Activated naive CD8-positive, alpha-beta T cell treated with anti-CD3 and anti-CD28 coated beads for 36 hours (primary cell): ENCODE results near the gene COL28A1. TPM values are rescaled to one million over a fixed set of nuclear protein-coding genes. Genes with fewer than 3 reads are reported as not detected.

Source experiments
- DNase-seq: peaks from one replicate; pipeline ENCODE4 v3.0.0; 2021
- H3K27ac Mint-ChIP-seq: one replicate; pipeline ENCODE4 v1.8.0; 2022; ENCODE audit warnings: mild to moderate bottlenecking, moderate library complexity, mixed read lengths
- H3K27me3 Mint-ChIP-seq: one replicate; pipeline ENCODE4 v1.8.0; 2022; ENCODE audit warnings: mild to moderate bottlenecking, mixed read lengths
- H3K36me3 Mint-ChIP-seq: one replicate; pipeline ENCODE4 v1.8.0; 2021; ENCODE audit warnings: mild to moderate bottlenecking, mixed read lengths
- H3K4me1 Mint-ChIP-seq: one replicate; pipeline ENCODE4 v1.8.0; 2021; ENCODE audit warnings: mixed read lengths
- H3K4me3 Mint-ChIP-seq: one replicate; pipeline ENCODE4 v1.8.0; 2022; ENCODE audit warnings: mild to moderate bottlenecking, moderate library complexity, mixed read lengths
- H3K9me3 Mint-ChIP-seq: one replicate; pipeline ENCODE4 v1.8.0; 2022; ENCODE audit warnings: mixed read lengths
- total RNA-seq, 2 experiments: library from RNA; stranded (reverse); gene quantifications; one replicate each; pipeline ENCODE4 v1.2.3, GENCODE V29; 2021

Gene COL28A1
- total RNA-seq, 2 experiments from 2014 or later: 0.04 TPM; not detected in 1

DNA sequence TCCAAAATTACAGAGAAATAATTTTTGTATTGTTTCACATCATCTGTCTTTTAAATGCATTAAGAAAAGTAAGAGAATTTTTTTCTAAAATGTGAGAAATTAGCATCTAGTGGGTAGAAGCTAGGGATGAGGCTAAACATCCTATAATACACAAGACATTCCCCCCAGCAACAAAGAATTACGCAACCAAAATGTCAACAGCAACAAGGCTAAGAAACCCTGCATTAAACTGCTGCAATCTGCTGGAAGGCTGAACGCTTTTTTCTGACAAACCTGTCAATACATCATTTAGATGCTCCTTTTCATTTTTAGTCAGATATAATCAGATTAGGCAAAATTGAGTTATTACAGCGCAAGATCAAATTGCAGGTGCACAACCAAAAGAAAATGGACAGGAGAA is 191.1 kb downstream of the COL28A1 start:
- Mint-ChIP-seq H3K27ac (no peak overlapping the region), H3K27me3 (peaks cover 6% of the 10 kb centered on the region), H3K4me1 (no peaks in the 10 kb centered on the region), H3K9me3 (no peaks in the 10 kb centered on the region), H3K36me3 (no peaks in the 10 kb centered on the region), H3K4me3 (no peak overlapping the region)
- DNase-seq: no peak

- H3K36me3 Mint-ChIP-seq: no peaks in the 10 kb centered on the region
- H3K4me1 Mint-ChIP-seq: no peaks in the 10 kb centered on the region
- H3K4me3 Mint-ChIP-seq: no peak overlapping the region
- no peaks in the 10 kb centered on the region for H3K27me3 Mint-ChIP-seq
- DNase-seq: no peak
- H3K27ac Mint-ChIP-seq: no peak overlapping the region
- H3K9me3 Mint-ChIP-seq: peaks cover 1% of the 10 kb centered on the region
These were observed 199.8 kb downstream of the COL28A1 start for GRCh38 chr7:7335909-7336308.

DNA sequence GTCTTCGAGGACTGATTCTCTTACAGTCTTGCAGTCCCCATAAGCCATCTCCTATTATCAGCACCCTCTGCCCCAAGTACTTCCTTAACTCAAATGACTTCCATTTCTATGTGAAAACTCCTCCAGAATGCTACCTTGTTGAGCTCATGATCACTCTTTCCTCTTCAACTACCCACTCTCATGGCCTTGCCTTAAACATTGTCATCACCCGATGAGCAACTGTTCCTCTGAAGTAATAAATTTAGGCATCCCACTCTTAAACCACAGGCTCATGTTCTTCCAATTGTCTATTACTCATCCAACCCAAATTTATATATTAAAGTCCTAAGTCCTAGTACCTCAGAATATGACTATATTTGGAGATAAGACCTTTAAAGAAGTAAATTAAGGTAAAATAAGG is 200.5 kb downstream of the COL28A1 start:
- Mint-ChIP-seq H3K4me1 (no peaks in the 10 kb centered on the region), H3K4me3 (no peak overlapping the region), H3K27ac (no peak overlapping the region), H3K9me3 (peaks cover 1% of the 10 kb centered on the region), H3K27me3 (no peaks in the 10 kb centered on the region), H3K36me3 (no peaks in the 10 kb centered on the region)
- no peak for DNase-seq

- no peaks in the 10 kb centered on the region for H3K36me3 Mint-ChIP-seq
- H3K4me3 Mint-ChIP-seq: no peak overlapping the region
- no peaks in the 10 kb centered on the region for H3K4me1 Mint-ChIP-seq
- no peak for DNase-seq
- H3K27me3 Mint-ChIP-seq: no peaks in the 10 kb centered on the region
- no peak overlapping the region for H3K27ac Mint-ChIP-seq
- peaks cover 1% of the 10 kb centered on the region for H3K9me3 Mint-ChIP-seq
These were observed 202.1 kb downstream of the COL28A1 start for GRCh38 chr7:7333610-7334009.

DNA sequence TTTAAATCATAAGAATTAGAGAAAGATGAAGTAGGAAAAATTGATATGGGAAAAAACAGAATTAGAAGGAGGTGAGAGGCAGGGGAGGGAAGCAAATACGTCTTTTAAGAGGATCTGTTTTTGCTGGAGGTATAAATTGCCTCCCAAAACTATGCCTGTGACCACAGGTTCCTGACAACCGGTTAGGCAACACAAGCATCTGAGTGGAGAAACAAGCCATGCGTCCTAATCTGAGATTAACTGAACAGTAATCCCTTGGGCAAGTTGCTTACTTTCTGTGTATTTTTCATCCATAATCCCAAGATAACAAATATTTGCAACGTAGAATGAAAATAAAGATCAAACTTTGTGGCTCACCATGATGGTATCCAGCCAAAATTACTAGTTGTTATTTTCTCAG is 204.2 kb downstream of the COL28A1 start:
- H3K36me3 Mint-ChIP-seq: no peaks in the 10 kb centered on the region
- no peak overlapping the region for H3K27ac Mint-ChIP-seq
- H3K4me1 Mint-ChIP-seq: no peaks in the 10 kb centered on the region
- DNase-seq: no peak
- no peak overlapping the region for H3K4me3 Mint-ChIP-seq
- H3K9me3 Mint-ChIP-seq: no peaks in the 10 kb centered on the region
- H3K27me3 Mint-ChIP-seq: peaks cover 3% of the 10 kb centered on the region

DNA sequence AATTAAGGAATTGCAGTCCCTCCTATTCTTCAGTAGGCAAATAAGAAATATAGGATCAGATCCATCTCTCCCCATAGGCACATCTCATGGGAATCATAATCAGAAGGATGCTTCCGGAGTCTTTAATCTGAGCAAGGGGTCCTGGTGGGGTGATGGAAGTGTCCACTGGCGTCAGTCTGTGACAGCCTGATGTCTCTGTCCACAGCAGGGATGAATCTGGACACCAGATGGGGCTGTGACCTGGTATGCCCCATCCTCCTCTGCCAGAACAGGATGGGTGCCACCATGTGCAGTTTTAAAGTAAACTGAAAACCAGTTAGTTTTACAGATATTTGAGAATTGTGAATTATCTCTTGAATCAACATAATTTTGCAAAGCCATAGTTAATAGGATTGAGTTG is 204.7 kb downstream of the COL28A1 start:
- H3K36me3 Mint-ChIP-seq: no peaks in the 10 kb centered on the region
- H3K4me1 Mint-ChIP-seq: no peaks in the 10 kb centered on the region
- H3K27me3 Mint-ChIP-seq: peaks cover 3% of the 10 kb centered on the region
- no peak overlapping the region for H3K4me3 Mint-ChIP-seq
- H3K27ac Mint-ChIP-seq: no peak overlapping the region
- no peaks in the 10 kb centered on the region for H3K9me3 Mint-ChIP-seq
- no peak for DNase-seq

DNA sequence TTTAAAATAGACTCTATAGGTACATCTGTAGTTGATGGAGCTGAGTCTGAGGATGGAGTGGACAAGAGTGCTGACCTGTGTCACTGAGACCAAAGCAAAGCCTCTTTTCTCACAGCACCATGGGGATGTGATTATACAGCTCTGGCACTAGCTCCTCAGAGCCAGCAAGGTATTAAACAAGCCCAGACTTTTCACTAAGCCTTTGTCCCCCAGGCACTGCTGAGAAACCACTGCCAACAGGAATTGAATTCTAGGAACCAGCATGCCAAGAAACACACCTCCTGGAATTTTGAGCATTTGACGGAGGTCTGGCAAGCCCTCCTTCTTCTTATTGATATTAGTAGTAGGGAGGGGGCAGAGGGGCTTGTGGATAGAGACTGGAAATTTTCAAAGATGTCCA is 206.3 kb downstream of the COL28A1 start:
- no peaks in the 10 kb centered on the region for H3K9me3 Mint-ChIP-seq
- peaks cover 3% of the 10 kb centered on the region for H3K27me3 Mint-ChIP-seq
- DNase-seq: no peak
- peaks cover 2% of the 10 kb centered on the region for H3K4me1 Mint-ChIP-seq
- H3K36me3 Mint-ChIP-seq: no peaks in the 10 kb centered on the region
- no peak overlapping the region for H3K27ac Mint-ChIP-seq
- no peak overlapping the region for H3K4me3 Mint-ChIP-seq

DNA sequence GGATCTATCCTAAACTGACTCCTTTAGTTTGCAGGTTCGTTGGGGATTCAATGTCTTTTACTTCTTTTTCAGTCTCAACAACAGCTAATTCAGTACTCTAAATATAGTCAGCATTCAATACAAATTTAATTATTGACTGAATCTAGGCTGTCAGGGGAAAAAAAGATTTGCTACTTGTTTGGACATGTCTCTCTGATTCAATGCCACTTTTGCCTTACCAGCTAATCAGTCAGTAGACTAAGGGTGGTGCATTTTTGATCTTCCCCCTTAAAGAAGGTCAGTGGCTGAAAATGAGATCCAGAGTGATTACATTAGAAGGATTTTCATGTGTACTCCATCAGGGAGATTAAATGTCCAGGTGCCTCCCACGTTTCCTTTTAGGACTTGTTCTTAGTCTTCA is 208.2 kb downstream of the COL28A1 start:
- Mint-ChIP-seq H3K27ac (no peak overlapping the region), H3K36me3 (no peaks in the 10 kb centered on the region), H3K4me1 (peaks cover 2% of the 10 kb centered on the region), H3K9me3 (no peaks in the 10 kb centered on the region), H3K27me3 (peaks cover 6% of the 10 kb centered on the region), H3K4me3 (no peak overlapping the region)
- DNase-seq: no peak

DNA sequence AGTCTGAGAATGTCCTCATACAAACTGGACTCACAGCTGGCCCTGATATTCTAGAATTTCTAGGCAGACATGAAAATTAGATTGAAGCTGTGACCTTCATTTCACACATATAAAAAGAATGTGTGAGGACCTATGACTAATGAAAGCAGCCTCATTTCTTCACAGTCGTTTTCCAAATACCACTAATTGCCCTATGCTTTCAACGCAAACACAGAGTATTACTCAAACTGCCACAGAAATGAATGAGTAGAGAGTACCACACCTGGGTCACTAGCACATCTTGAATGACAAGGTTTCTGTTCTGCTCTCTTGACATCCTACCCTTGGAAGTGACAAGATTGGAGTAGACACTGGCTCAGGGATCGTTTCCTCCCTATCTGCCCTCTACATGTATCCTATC is 211.0 kb downstream of the COL28A1 start:
- Mint-ChIP-seq H3K4me1 (peaks cover 2% of the 10 kb centered on the region), H3K27ac (no peak overlapping the region), H3K4me3 (no peak overlapping the region), H3K9me3 (no peaks in the 10 kb centered on the region), H3K36me3 (no peaks in the 10 kb centered on the region), H3K27me3 (peaks cover 6% of the 10 kb centered on the region)
- DNase-seq: no peak

- Mint-ChIP-seq H3K27me3 (peaks cover 6% of the 10 kb centered on the region), H3K9me3 (no peaks in the 10 kb centered on the region), H3K27ac (no peak overlapping the region), H3K36me3 (no peaks in the 10 kb centered on the region), H3K4me1 (peaks cover 2% of the 10 kb centered on the region), H3K4me3 (no peak overlapping the region)
- DNase-seq: no peak
These were observed 211.8 kb downstream of the COL28A1 start for GRCh38 chr7:7323921-7324320.

DNA sequence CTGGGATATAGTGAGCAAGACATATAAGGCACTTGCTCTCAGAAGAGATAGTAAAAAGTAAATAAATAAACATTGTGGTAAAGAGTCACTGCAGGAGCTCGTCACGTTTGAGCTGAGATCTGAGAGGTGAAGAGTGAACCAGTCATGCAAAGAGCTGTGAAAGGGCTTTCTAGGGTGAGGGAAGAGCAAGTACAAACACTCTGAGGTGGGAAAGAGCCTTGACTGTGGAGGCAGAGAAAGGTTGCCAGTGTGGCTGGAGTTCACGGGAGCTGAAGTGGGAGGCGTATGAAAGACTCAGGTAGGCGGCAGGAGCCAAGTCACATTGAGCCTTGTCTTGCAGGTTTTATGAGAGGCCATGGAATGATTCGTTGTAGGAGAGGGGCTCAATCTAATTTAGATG is 212.3 kb downstream of the COL28A1 start:
- no peaks in the 10 kb centered on the region for H3K9me3 Mint-ChIP-seq
- H3K4me3 Mint-ChIP-seq: no peak overlapping the region
- peaks cover 5% of the 10 kb centered on the region for H3K27me3 Mint-ChIP-seq
- H3K36me3 Mint-ChIP-seq: no peaks in the 10 kb centered on the region
- no peak for DNase-seq
- peaks cover 2% of the 10 kb centered on the region for H3K4me1 Mint-ChIP-seq
- no peak overlapping the region for H3K27ac Mint-ChIP-seq

DNA sequence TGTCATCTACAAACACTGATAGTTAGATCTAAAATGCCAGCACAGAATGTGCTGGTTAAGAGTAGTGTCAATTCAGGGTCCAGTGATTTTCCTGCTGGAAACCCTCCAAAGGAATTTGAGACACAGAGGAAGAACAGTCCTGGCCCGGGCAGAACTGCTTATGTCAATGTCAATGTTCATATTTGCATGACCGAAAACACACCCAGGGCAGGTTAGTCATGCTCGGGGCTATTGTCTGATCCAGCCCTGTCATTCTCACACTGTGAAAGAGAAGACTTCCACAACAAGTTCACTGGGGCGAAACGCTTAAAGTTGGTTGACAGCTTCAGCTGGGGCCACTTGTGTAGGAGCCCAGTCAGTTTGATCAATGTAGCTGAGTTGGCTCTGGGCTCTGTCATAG is 214.0 kb downstream of the COL28A1 start:
- Mint-ChIP-seq H3K9me3 (no peaks in the 10 kb centered on the region), H3K36me3 (no peaks in the 10 kb centered on the region), H3K4me1 (peaks cover 2% of the 10 kb centered on the region), H3K27ac (no peak overlapping the region), H3K27me3 (peaks cover 3% of the 10 kb centered on the region), H3K4me3 (no peak overlapping the region)
- DNase-seq: no peak

GRCh38 chr7:7318601-7319000 is 217.1 kb downstream of the COL28A1 start:
- Mint-ChIP-seq H3K4me3 (no peak overlapping the region), H3K9me3 (no peaks in the 10 kb centered on the region), H3K27me3 (no peaks in the 10 kb centered on the region), H3K36me3 (no peaks in the 10 kb centered on the region), H3K4me1 (no peaks in the 10 kb centered on the region), H3K27ac (no peak overlapping the region)
- no peak for DNase-seq

DNA sequence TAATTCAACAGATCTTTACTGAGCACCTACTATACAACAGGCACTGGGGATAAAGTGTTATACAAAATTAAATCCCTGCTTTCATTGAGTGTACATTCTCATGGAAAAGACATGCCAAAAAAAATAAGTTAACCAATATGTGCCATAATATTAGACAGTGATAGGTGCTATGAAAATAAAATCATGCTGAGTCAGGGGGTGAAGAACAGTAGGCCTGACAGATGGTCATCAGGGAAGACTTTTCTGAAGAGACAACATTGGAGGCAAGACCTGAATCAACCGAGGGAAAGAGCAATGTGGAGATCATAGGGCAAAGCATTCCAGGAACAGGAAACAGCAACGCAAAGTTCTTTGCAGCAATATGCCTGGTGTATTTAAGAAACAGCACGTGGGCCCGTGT is 217.8 kb downstream of the COL28A1 start:
- no peaks in the 10 kb centered on the region for H3K27me3 Mint-ChIP-seq
- H3K4me1 Mint-ChIP-seq: no peaks in the 10 kb centered on the region
- no peak overlapping the region for H3K27ac Mint-ChIP-seq
- no peaks in the 10 kb centered on the region for H3K9me3 Mint-ChIP-seq
- no peaks in the 10 kb centered on the region for H3K36me3 Mint-ChIP-seq
- no peak overlapping the region for H3K4me3 Mint-ChIP-seq
- no peak for DNase-seq

DNA sequence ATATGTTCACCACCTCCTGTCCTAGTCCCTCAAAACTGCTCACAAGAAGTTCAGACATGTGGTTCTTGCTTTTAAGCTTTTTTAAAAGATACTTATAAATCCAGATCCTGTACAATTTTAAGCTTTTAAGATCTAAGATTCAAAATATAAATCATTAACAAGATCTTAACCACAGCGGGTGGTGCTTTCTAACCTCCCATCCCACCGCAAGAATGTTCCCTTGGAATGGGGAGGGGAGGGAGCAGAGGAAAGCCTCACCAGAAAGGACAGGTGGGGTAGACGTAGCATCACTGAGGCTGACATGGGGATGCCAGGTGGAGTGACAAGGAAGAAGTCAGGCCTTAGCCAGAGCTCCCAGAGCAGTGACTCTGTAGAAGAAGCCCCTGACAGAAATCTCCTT is 219.8 kb downstream of the COL28A1 start:
- DNase-seq: no peak
- no peaks in the 10 kb centered on the region for H3K27me3 Mint-ChIP-seq
- no peaks in the 10 kb centered on the region for H3K36me3 Mint-ChIP-seq
- no peak overlapping the region for H3K27ac Mint-ChIP-seq
- no peaks in the 10 kb centered on the region for H3K4me1 Mint-ChIP-seq
- no peak overlapping the region for H3K4me3 Mint-ChIP-seq
- no peaks in the 10 kb centered on the region for H3K9me3 Mint-ChIP-seq

DNA sequence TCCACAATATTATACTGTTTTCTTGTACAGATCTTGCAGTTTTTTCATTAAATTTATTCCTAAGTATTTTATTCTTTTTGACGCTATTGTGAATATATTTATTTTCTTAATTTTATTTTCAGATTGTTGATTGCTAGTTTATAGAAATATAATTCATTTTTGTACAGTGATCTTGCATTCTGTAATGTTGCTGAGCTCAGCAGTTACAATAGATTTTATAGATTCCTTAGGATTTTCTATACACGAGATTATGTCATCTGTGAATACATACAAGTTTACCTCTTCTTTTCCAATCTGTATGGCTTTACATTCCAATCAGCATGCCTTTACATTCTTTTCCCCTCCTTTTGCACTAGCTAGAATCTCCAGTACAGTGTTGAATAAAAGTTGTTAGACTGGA is 223.3 kb downstream of the COL28A1 start:
- H3K9me3 Mint-ChIP-seq: no peaks in the 10 kb centered on the region
- DNase-seq: no peak
- H3K27ac Mint-ChIP-seq: no peak overlapping the region
- no peaks in the 10 kb centered on the region for H3K4me1 Mint-ChIP-seq
- H3K27me3 Mint-ChIP-seq: peaks cover 3% of the 10 kb centered on the region
- no peaks in the 10 kb centered on the region for H3K36me3 Mint-ChIP-seq
- H3K4me3 Mint-ChIP-seq: no peak overlapping the region

GRCh38 chr7:7311001-7311400 is 224.7 kb downstream of the COL28A1 start:
- Mint-ChIP-seq H3K27ac (no peak overlapping the region), H3K9me3 (no peaks in the 10 kb centered on the region), H3K36me3 (no peaks in the 10 kb centered on the region), H3K27me3 (peaks cover 3% of the 10 kb centered on the region), H3K4me1 (no peaks in the 10 kb centered on the region), H3K4me3 (no peak overlapping the region)
- DNase-seq: no peak
